ENCODE measurements around the gene ARMS2. TPM values are rescaled to one million over a fixed set of nuclear protein-coding genes. Genes with fewer than 3 reads are reported as not detected.

The ARMS2 gene
- total and polyA plus RNA-seq, 8 donors = not detected

DNA sequence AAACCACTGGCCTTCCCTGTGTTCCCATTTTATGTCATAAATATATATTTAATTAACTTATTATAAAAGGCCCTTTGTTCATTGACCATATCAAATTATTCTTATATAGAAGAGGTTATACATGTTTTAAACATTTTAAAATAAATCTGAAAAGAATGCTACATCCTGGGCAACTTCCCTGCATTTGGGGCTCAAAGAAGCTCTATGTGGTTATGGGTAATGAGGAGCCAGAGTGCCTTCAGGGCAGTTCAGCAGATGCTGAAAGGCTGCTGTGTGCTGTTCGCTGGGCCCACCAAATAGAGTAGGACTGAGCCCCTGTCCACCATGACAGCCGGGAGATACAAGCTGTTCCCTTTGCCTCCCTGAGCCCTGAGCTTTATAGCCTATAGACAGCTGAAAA lies 42.8 kb downstream of the ARMS2 start:
- no peak overlapping the region for H3K4me3 ChIP-seq
- no peak for DNase-seq
- no peaks in the 10 kb centered on the region for H3K36me3 ChIP-seq
- TF ChIP-seq, protein P1, sequence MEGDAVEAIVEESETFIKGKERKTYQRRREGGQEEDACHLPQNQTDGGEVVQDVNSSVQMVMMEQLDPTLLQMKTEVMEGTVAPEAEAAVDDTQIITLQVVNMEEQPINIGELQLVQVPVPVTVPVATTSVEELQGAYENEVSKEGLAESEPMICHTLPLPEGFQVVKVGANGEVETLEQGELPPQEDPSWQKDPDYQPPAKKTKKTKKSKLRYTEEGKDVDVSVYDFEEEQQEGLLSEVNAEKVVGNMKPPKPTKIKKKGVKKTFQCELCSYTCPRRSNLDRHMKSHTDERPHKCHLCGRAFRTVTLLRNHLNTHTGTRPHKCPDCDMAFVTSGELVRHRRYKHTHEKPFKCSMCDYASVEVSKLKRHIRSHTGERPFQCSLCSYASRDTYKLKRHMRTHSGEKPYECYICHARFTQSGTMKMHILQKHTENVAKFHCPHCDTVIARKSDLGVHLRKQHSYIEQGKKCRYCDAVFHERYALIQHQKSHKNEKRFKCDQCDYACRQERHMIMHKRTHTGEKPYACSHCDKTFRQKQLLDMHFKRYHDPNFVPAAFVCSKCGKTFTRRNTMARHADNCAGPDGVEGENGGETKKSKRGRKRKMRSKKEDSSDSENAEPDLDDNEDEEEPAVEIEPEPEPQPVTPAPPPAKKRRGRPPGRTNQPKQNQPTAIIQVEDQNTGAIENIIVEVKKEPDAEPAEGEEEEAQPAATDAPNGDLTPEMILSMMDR (IDR thresholded peaks at IDR 0.05) = no peak
- TF ChIP-seq POLR2A (IDR thresholded peaks at IDR 0.05) = no peak
- no peak for TF ChIP-seq EP300 (IDR thresholded peaks at IDR 0.05)
- no peak for TF ChIP-seq POLR2AphosphoS5 (IDR thresholded peaks at IDR 0.05)
- H3K27me3 ChIP-seq = no peaks in the 10 kb centered on the region
- H3K4me1 ChIP-seq = peaks cover 14 to 69% (median 42%) of the 10 kb centered on the region in 4 donors
- peak overlapping the region in 1 of 5 donors; percentile 80 for H3K27ac ChIP-seq
- H3K9me3 ChIP-seq = no peaks in the 10 kb centered on the region
- WGBS, 5 donors = 91 to 100% (median 97%) methylated on average over 2 of the region's 2 CpGs
- intact Hi-C loops (cut with DNase I; ENCODE audit: low total_unique reads) = no loop called here

DNA sequence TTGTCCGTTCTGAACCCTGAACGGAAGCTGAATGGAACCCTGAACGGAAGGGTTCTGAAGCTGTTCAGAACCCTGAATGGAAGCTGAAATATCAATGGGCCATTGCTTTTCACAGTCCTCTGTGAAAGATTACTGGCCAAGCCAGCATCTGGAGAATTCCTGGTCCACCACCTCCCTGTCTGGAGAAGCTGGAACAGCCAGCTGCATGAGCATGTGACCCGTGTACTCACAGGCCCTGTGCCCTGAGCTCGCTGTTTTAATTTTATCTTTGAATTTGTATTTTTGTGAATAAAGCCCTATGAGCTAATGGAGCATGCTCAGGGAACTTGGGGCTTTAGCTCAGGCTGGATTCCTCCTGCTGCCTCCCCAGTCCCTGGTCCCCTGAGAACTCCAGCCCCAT lies 44.1 kb downstream of the ARMS2 start:
- TF ChIP-seq POLR2AphosphoS5 (IDR thresholded peaks at IDR 0.05) (no peak), POLR2A (IDR thresholded peaks at IDR 0.05) (no peak), EP300 (IDR thresholded peaks at IDR 0.05) (no peak)
- TF ChIP-seq, protein P1 (IDR thresholded peaks at IDR 0.05) = no peak
- no peak overlapping the region for H3K4me3 ChIP-seq
- peaks cover 14 to 59% (median 36%) of the 10 kb centered on the region in 4 donors for H3K4me1 ChIP-seq
- no peaks in the 10 kb centered on the region for H3K27me3 ChIP-seq
- H3K36me3 ChIP-seq = no peaks in the 10 kb centered on the region
- peak overlapping the region in 4 of 5 donors; percentile 22 to 80 (median 56) for H3K27ac ChIP-seq
- intact Hi-C loops (cut with DNase I; ENCODE audit: low total_unique reads) = no loop called here
- H3K9me3 ChIP-seq = no peaks in the 10 kb centered on the region
- 72 to 84% (median 84%) methylated on average over 5 of the region's 5 CpGs for WGBS, 5 donors
- DNase-seq = no peak

DNA sequence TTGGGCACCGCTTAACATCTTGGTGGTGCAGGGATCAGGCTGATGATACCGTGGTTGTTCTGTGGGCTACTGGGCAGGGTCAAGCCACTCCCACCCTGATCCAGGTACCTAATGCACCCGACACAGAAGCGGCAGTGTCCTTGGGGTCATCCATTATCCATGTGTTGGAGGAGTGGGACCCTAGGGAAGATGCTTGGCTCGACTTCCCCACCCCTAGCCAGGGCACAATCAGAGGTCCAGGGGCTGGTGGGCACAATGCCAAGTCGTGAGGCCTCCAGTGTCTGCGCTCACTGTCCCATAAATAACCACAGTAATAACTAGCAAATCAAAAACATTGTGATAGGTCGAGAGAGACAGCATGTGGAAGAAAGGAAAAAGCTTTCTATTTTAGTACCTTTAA lies 44.6 kb downstream of the ARMS2 start:
- Histone ChIP-seq H3K4me1 (peaks cover 14 to 56% (median 32%) of the 10 kb centered on the region in 4 donors), H3K27me3 (no peaks in the 10 kb centered on the region), H3K27ac (peak overlapping the region in 4 of 5 donors; percentile 22 to 80 (median 56)), H3K36me3 (no peaks in the 10 kb centered on the region), H3K4me3 (no peak overlapping the region), H3K9me3 (no peaks in the 10 kb centered on the region)
- intact Hi-C loops (cut with DNase I; ENCODE audit: low total_unique reads) = no loop called here
- TF ChIP-seq, protein P1 (IDR thresholded peaks at IDR 0.05) = no peak
- 65 to 82% (median 77%) methylated on average over 8 of the region's 8 CpGs for WGBS, 5 donors
- no peak for DNase-seq

DNA sequence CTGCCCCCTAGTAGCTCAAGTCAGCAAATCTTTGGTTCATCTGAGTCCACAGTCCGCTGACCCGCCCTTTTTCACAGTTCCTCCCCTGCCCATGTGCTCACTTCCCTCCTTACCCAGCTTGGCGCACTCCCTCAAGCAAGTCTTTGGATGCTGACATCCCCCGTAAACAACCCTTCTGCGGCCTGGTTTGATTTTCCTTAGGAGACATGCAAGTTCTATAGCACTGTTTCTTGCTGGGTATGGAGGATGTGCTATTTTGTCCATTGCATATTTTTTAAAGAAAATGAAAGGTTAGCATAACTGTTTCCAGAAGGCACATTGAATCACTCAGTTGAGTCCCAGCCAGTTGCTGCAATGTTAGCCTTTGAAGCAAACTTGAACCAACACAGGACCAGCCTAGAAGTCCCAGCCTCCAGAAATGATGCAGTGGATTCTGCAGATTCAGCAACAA lies 45.1 kb downstream of the ARMS2 start:
- H3K4me3 ChIP-seq = no peak overlapping the region
- intact Hi-C loops (cut with DNase I; ENCODE audit: low total_unique reads) = no loop called here
- H3K4me1 ChIP-seq = peaks cover 12 to 56% (median 32%) of the 10 kb centered on the region in 4 donors
- H3K27me3 ChIP-seq = no peaks in the 10 kb centered on the region
- H3K27ac ChIP-seq = peak overlapping the region in 4 of 5 donors; percentile 22 to 80 (median 56)
- no peaks in the 10 kb centered on the region for H3K36me3 ChIP-seq
- H3K9me3 ChIP-seq = no peaks in the 10 kb centered on the region
- WGBS, 5 donors = 39 to 65% (median 55%) methylated on average over 5 of the region's 5 CpGs
- peak in 1 of 3 donors; percentile 4 for TF ChIP-seq POLR2AphosphoS5 (IDR thresholded peaks at IDR 0.05)
- TF ChIP-seq, protein P1 (IDR thresholded peaks at IDR 0.05) = no peak
- peak in 1 of 2 donors; percentile 66 for DNase-seq

All from stomach (tissue), 9 donors.